ENCODE measurements around the gene GARIN5B. TPM values are rescaled to one million over a fixed set of nuclear protein-coding genes. Genes with fewer than 3 reads are reported as not detected.

The GARIN5B gene
- total and polyA plus RNA-seq, 2 of the 8 experiments (the other 6 are each of a cell fraction or from before 2014, with no cell fraction given), result 0.03 TPM; not detected in 1

DNA sequence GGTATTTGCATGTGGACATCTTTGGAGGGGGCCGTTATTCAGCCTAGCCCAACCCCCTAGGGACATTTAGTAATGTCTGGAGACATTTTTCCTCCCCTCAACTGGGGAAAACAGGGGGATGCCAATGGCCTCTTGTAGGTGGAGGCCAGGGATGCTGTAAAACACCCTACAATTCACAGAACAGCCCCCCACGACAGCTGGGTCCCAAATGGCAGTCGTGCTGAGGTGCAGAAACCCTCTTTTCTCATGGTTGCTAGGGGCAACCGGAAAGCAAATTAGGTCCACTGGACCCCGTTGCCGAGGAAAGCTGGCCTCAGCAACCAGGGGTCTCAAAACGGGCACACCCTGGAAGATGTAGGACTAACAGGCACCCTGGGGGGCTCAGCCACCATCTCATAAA is 52.6 kb downstream of the GARIN5B start:
- Histone ChIP-seq H3K4me1 (replicated peaks in 1 of 4; ENCODE audit: control insufficient read depth in 3 of 4, insufficient read depth in 4 of 4, low read length in 3 of 4) (no peaks in the 10 kb centered on the region), H2BK120ac (replicated peaks; ENCODE audit: low read depth, low read length) (no peak overlapping the region), H3K79me2 (ENCODE audit: control insufficient read depth in 1 of 2, insufficient read depth in 2 of 2, low read length in 2 of 2) (no peaks in the 10 kb centered on the region), H3K4ac (replicated peaks; ENCODE audit: insufficient read length, low read depth, low read length) (no peak overlapping the region), H3K4me3 (ENCODE audit: extremely low read depth in 1 of 4, insufficient read depth in 2 of 4, low read depth in 3 of 4, low read length in 4 of 4) (no peak overlapping the region), H4K20me1 (replicated peaks in 1 of 2; ENCODE audit: control insufficient read depth in 1 of 2, insufficient read depth in 2 of 2, low read length in 2 of 2) (peaks cover 0 to 3% of the 10 kb centered on the region in 2 experiments), H3K36me3 (ENCODE audit: control insufficient read depth in 2 of 4, insufficient read depth in 4 of 4, low read length in 3 of 4) (peaks cover 14 to 34% (median 30%) of the 10 kb centered on the region in 4 experiments), H3K14ac (ENCODE audit: insufficient read length) (no peak overlapping the region), H2BK12ac (ENCODE audit: low read depth, low read length) (no peak overlapping the region), H4K91ac (replicated peaks; ENCODE audit: insufficient read length, low read length) (no peak overlapping the region), H2AK5ac (ENCODE audit: low read depth, low read length) (no peak overlapping the region), H2AFZ (ENCODE audit: low read length) (no peak overlapping the region), H2BK5ac (ENCODE audit: low read depth, low read length) (no peak overlapping the region), H3K9ac (replicated peaks in 1 of 4; ENCODE audit: extremely low read depth in 1 of 4, low read depth in 3 of 4, low read length in 3 of 4) (no peak overlapping the region), H4K5ac (ENCODE audit: insufficient read length, low read depth, low read length) (no peak overlapping the region), H3K27me3 (replicated peaks in 1 of 4; ENCODE audit: control insufficient read depth in 3 of 4, extremely low read depth in 1 of 4, insufficient read depth in 3 of 4, low read length in 3 of 4) (no peaks in the 10 kb centered on the region), H3K56ac (replicated peaks; ENCODE audit: insufficient read length, low read depth, low read length) (no peak overlapping the region), H3K4me2 (ENCODE audit: insufficient read depth in 1 of 2, low read depth in 2 of 2, low read length in 2 of 2) (no peak overlapping the region), H2BK20ac (ENCODE audit: low read length) (no peak overlapping the region), H3K79me1 (ENCODE audit: low read depth, low read length) (no peaks in the 10 kb centered on the region), H3K23ac (ENCODE audit: insufficient read length) (no peak overlapping the region), H3K9me3 (ENCODE audit: insufficient read depth in 2 of 2, low read depth in 1 of 2, low read length in 1 of 2) (no peaks in the 10 kb centered on the region), H3K23me2 (ENCODE audit: low read depth, low read length) (no peaks in the 10 kb centered on the region), H3K27ac (ENCODE audit: low read depth, low read length) (no peak overlapping the region), H3K18ac (ENCODE audit: extremely low read depth, low read length) (no peak overlapping the region), H4K8ac (ENCODE audit: extremely low read depth, insufficient read depth, low read length) (no peak overlapping the region), H2BK15ac (ENCODE audit: low read length) (no peak overlapping the region)
- DNase-seq (ENCODE audit: low read depth in 1 of 2, low spot score in 2 of 2) (no peak), FAIRE-seq (no peak)
- POLR2A ChIA-PET (ENCODE audit: partially characterized antibody), result interaction anchor here (1.0 to 4.4 kb wide), 4 partner anchors 9 to 157 kb away, joined by 3 to 32 read pairs (median 3); no protein-coding TSS in a partner anchor
- 92% methylated on average over 7 of the region's 7 CpGs; no CpG with 5 or more reads in 1 of the 2 experiments for WGBS, 2 experiments (ENCODE audit: extremely low coverage in 1 of 2, insufficient coverage in 1 of 2, insufficient read length in 1 of 2, insufficient replicate concordance in 2 of 2, low coverage in 1 of 2, low lambda C conversion rate in 2 of 2, missing lambda C conversion rate in 1 of 2)
- CTCF ChIA-PET (ENCODE audit: partially characterized antibody), result interaction anchor here (0.6 to 5.1 kb wide), 3 partner anchors 9 to 178 kb away, joined by 3 to 33 read pairs (median 11); no protein-coding TSS in a partner anchor
- TF ChIP-seq EP300 (IDR thresholded peaks at IDR 0.05; ENCODE audit: borderline replicate concordance in 1 of 2, low read depth in 2 of 2, low read length in 2 of 2), result no peak
- TF ChIP-seq JUN (IDR thresholded peaks at IDR 0.05; ENCODE audit: low read depth, low read length), result no peak
- no peak for TF ChIP-seq KDM5A (IDR thresholded peaks at IDR 0.05; ENCODE audit: low read length)
- TF ChIP-seq BACH1 (IDR thresholded peaks at IDR 0.05; ENCODE audit: low read length), result no peak
- no peak for TF ChIP-seq SUZ12 (IDR thresholded peaks at IDR 0.05; ENCODE audit: low read length)
- no peak for TF ChIP-seq BCL11A (IDR thresholded peaks at IDR 0.05; ENCODE audit: low read depth in 2 of 2, low read length in 2 of 2)
- no peak for TF ChIP-seq GABPA (IDR thresholded peaks at IDR 0.05; ENCODE audit: borderline replicate concordance, insufficient read depth, low read length)
- no peak for TF ChIP-seq GTF2F1 (IDR thresholded peaks at IDR 0.05; ENCODE audit: borderline replicate concordance, low read depth, low read length)
- TF ChIP-seq CBX8 (IDR thresholded peaks at IDR 0.05; ENCODE audit: borderline replicate concordance, low read depth, low read length), result no peak
- no peak for TF ChIP-seq RFX5 (IDR thresholded peaks at IDR 0.05; ENCODE audit: borderline replicate concordance, low read depth, low read length)
- TF ChIP-seq CTBP2 (IDR thresholded peaks at IDR 0.05; ENCODE audit: borderline replicate concordance, insufficient read depth, insufficient read length, low read length), result no peak
- TF ChIP-seq SAP30 (IDR thresholded peaks at IDR 0.05; ENCODE audit: insufficient read depth, insufficient replicate concordance, low read length), result no peak

All from H1 (cell line).